IMR-90 (cell line): ENCODE measurements around the gene CCL2. TPM values are rescaled to one million over a fixed set of nuclear protein-coding genes. Genes with fewer than 3 reads are reported as not detected.

Experiments
- ATAC-seq: fragments of 200-7000 bp; cut with Tn5 transposase; 2 replicates; pipeline ENCODE4 v1.9.1; 2020; ENCODE audit warnings: low read depth, mild to moderate bottlenecking, moderate library complexity
- BruUV-seq: library from RNA; stranded (reverse); fragments of 400-500 nt; replicated peaks from 2 replicates; lab custom pipeline; 2021; lab: Mats Ljungman, UMichigan
- CTCF ChIA-PET: fragments of 300-600 bp; formaldehyde crosslinking; extraction: SDS; loops from one replicate; lab custom pipeline; 2021; ENCODE audit warnings: antibody characterized with exemption; lab: Yijun Ruan, JAX
- POLR2A ChIA-PET: fragments of 300-600 bp; sonication (Branson Sonifier 250); formaldehyde crosslinking; loops from one replicate; lab custom pipeline; 2022; ENCODE audit warnings: antibody characterized with exemption; ENCODE audit not compliant: unreplicated experiment; lab: Charles Lee
- DNase-seq: peaks from one replicate; pipeline ENCODE4 v3.0.0; 2013
- H2AFZ ChIP-seq: replicated peaks from 2 replicates; pipeline ENCODE3; 2013; ENCODE audit warnings: low read length, mild to moderate bottlenecking; ENCODE audit not compliant: poor library complexity
- H2AK5ac ChIP-seq: 2 replicates; pipeline ENCODE4 v1.6.1; 2013; ENCODE audit warnings: low read depth, low read length, inconsistent platforms
- H2AK9ac ChIP-seq: replicated peaks from 2 replicates; pipeline ENCODE3; 2013; ENCODE audit warnings: mild to moderate bottlenecking, low read depth, low read length, moderate library complexity; ENCODE audit not compliant: poor library complexity
- H2BK120ac ChIP-seq: 2 replicates; pipeline ENCODE4 v1.6.1; 2013; ENCODE audit warnings: low read depth, low read length, inconsistent platforms
- H2BK15ac ChIP-seq: 3 replicates; pipeline ENCODE4 v1.6.1; 2013; ENCODE audit warnings: low read depth, low read length, inconsistent platforms
- H2BK20ac ChIP-seq: 2 replicates; pipeline ENCODE4 v1.6.1; 2013; ENCODE audit warnings: low read depth, mild to moderate bottlenecking, inconsistent platforms, low read length, moderate library complexity
- H2BK5ac ChIP-seq: 2 replicates; pipeline ENCODE4 v1.6.1; 2013; ENCODE audit warnings: mild to moderate bottlenecking, low read depth, low read length, inconsistent platforms; ENCODE audit not compliant: poor library complexity, severe bottlenecking
- H3K14ac ChIP-seq: replicated peaks from 2 replicates; pipeline ENCODE4 v1.6.1; 2013; ENCODE audit warnings: low read depth, low read length, inconsistent platforms
- H3K18ac ChIP-seq: 2 replicates; pipeline ENCODE4 v1.6.1; 2013; ENCODE audit warnings: low read depth, low read length, control low read depth
- H3K23ac ChIP-seq: 2 replicates; pipeline ENCODE4 v1.6.1; 2013; ENCODE audit warnings: low read depth, low read length, inconsistent platforms
- H3K27ac ChIP-seq: 2 replicates; pipeline ENCODE4 v1.5.1; 2013; ENCODE audit warnings: mild to moderate bottlenecking, control low read depth, low read length; ENCODE audit not compliant: insufficient read depth
- H3K27me3 ChIP-seq: 2 replicates; pipeline ENCODE4 v1.6.1; 2013; ENCODE audit warnings: low read length; ENCODE audit not compliant: control insufficient read depth, insufficient read depth
- H3K36me3 ChIP-seq: 2 replicates; pipeline ENCODE4 v1.6.1; 2013; ENCODE audit warnings: low read length, mixed read lengths; ENCODE audit not compliant: control insufficient read depth, insufficient read depth
- H3K4ac ChIP-seq: 2 replicates; pipeline ENCODE4 v1.6.1; 2013; ENCODE audit warnings: low read depth, low read length, inconsistent platforms
- H3K4me1 ChIP-seq: 2 replicates; pipeline ENCODE4 v1.6.1; 2013; ENCODE audit warnings: low read length, mixed read lengths; ENCODE audit not compliant: control insufficient read depth, insufficient read depth
- H3K4me2 ChIP-seq: 2 replicates; pipeline ENCODE4 v1.6.1; 2013; ENCODE audit warnings: low read depth, mild to moderate bottlenecking, control low read depth, low read length, moderate library complexity
- H3K4me3 ChIP-seq: 2 replicates; pipeline ENCODE4 v1.5.1; 2013; ENCODE audit warnings: low read depth, mild to moderate bottlenecking, control low read depth, low read length, moderate library complexity; ENCODE audit not compliant: insufficient read depth
- H3K56ac ChIP-seq: 2 replicates; pipeline ENCODE4 v1.6.1; 2013; ENCODE audit warnings: low read length, inconsistent platforms; ENCODE audit not compliant: insufficient read depth; ENCODE audit errors: extremely low read depth
- H3K79me1 ChIP-seq, 2 experiments: 2 replicates each; pipeline ENCODE4 v1.6.1; 2013; ENCODE audit warnings: low read length in 2 of 2, inconsistent platforms in 1 of 2, low read depth in 1 of 2
- H3K9ac ChIP-seq: 2 replicates; pipeline ENCODE4 v1.6.1; 2013; ENCODE audit warnings: low read depth, low read length, control low read depth
- H3K9me1 ChIP-seq: 2 replicates; pipeline ENCODE4 v1.6.1; 2013; ENCODE audit warnings: low read length, inconsistent platforms; ENCODE audit not compliant: insufficient read depth
- H3K9me3 ChIP-seq: 2 replicates; pipeline ENCODE4 v1.6.1; 2013; ENCODE audit warnings: low read length; ENCODE audit not compliant: control insufficient read depth, insufficient read depth
- H4K20me1 ChIP-seq: 2 replicates; pipeline ENCODE4 v1.6.1; 2013; ENCODE audit warnings: low read length, inconsistent platforms; ENCODE audit not compliant: insufficient read depth
- H4K5ac ChIP-seq: 2 replicates; pipeline ENCODE4 v1.6.1; 2013; ENCODE audit warnings: mild to moderate bottlenecking, low read depth, low read length, control low read depth
- H4K8ac ChIP-seq, 2 experiments: 2 replicates each; pipeline ENCODE4 v1.6.1; 2013; ENCODE audit warnings: low read depth in 2 of 2, low read length in 2 of 2, control low read depth in 1 of 2, inconsistent platforms in 1 of 2
- H4K91ac ChIP-seq: 2 replicates; pipeline ENCODE4 v1.6.1; 2013; ENCODE audit warnings: low read depth, low read length, inconsistent platforms; ENCODE audit not compliant: insufficient read depth
- BHLHE40 ChIP-seq: fragments of 150-350 bp; IDR thresholded peaks from 2 replicates; pipeline ENCODE4 v1.6.1; 2016; ENCODE audit warnings: mild to moderate bottlenecking, low read depth, low read length
- CEBPB ChIP-seq: IDR thresholded peaks from 2 replicates; pipeline ENCODE4 v1.6.1; 2012; ENCODE audit warnings: low read depth, low read length, improper control_type of control experiment
- CHD1 ChIP-seq: IDR thresholded peaks from 2 replicates; pipeline ENCODE4 v1.6.1; 2012; ENCODE audit warnings: low read depth, low read length, improper control_type of control experiment
- FOS ChIP-seq: fragments of 150-350 bp; IDR thresholded peaks from 2 replicates; pipeline ENCODE4 v1.6.1; 2016; ENCODE audit warnings: low read depth, low read length
- MAFK ChIP-seq: IDR thresholded peaks from 2 replicates; pipeline ENCODE4 v1.6.1; 2012; ENCODE audit warnings: low read depth, low read length, improper control_type of control experiment
- MAZ ChIP-seq: IDR thresholded peaks from 2 replicates; pipeline ENCODE4 v1.6.1; 2012; ENCODE audit warnings: low read depth, mild to moderate bottlenecking, low read length, improper control_type of control experiment, moderate library complexity, borderline replicate concordance
- NFE2L2 ChIP-seq: fragments of 150-350 bp; IDR thresholded peaks from 2 replicates; pipeline ENCODE4 v1.6.1; 2016; ENCODE audit warnings: low read depth, mild to moderate bottlenecking, low read length
- POLR2A ChIP-seq: IDR thresholded peaks from 2 replicates; pipeline ENCODE4 v1.6.1; 2012; ENCODE audit warnings: mild to moderate bottlenecking, low read depth, low read length
- RAD21 ChIP-seq: IDR thresholded peaks from 2 replicates; pipeline ENCODE4 v1.6.1; 2012; ENCODE audit warnings: low read length, improper control_type of control experiment
- RFX5 ChIP-seq: IDR thresholded peaks from 2 replicates; pipeline ENCODE4 v1.8.0; 2012; ENCODE audit warnings: low read depth, mild to moderate bottlenecking, low read length, moderate library complexity
- SMC3 ChIP-seq: fragments of 150-350 bp; IDR thresholded peaks from 2 replicates; pipeline ENCODE4 v1.6.1; 2016; ENCODE audit warnings: low read depth, mild to moderate bottlenecking, antibody characterized with exemption, low read length, moderate library complexity
- WGBS, 2 experiments: methylation state at CpG; one replicate each; pipeline versions ENCODE4 v1.1.5 to v1.1.7; 2013; ENCODE audit warnings: missing lambda C conversion rate in 2 of 2; ENCODE audit not compliant: insufficient read length in 1 of 2; ENCODE audit errors: extremely low coverage in 2 of 2; 5-methylcytosine and 5-hydroxymethylcytosine counted together
- dilution Hi-C: fragments of 300-500 bp; cut with HindIII; formaldehyde crosslinking; loops from one replicate; pipeline ENCODE4 v1.14.3; 2018; ENCODE audit warnings: low sequenced_read_pairs; ENCODE audit not compliant: unreplicated experiment
- in situ Hi-C: fragments of 300-500 bp; cut with MboI; formaldehyde crosslinking; loops from 3 replicates; pipeline ENCODE4 v1.14.3; 2019; ENCODE audit warnings: low sequenced_read_pairs, inconsistent platforms, mixed read lengths
- intact Hi-C: fragments of 100-400 bp; cut with micrococcal nuclease; formaldehyde crosslinking; loops from 2 replicates; pipeline ENCODE4 v1.10.0; 2022
- polyA plus RNA-seq, 3 experiments: library from polyadenylated mRNA; depleted of rRNA; stranded (reverse); fragments of >200 nt; gene quantifications; 2 replicates each; pipeline ENCODE4 v1.2.3, GENCODE V29; 2012; ENCODE audit warnings: low replicate concordance in 1 of 3
- total RNA-seq: library from RNA; depleted of rRNA; stranded (reverse); fragments of >200 nt; gene quantifications from 2 replicates; pipeline ENCODE4 v1.2.3, GENCODE V29; 2012
- TF ChIP-seq, protein P1 (sequence below): fragments of 150-350 bp; IDR thresholded peaks from 2 replicates; pipeline ENCODE4 v1.6.1; 2016; ENCODE audit warnings: low read depth, mild to moderate bottlenecking, low read length, moderate library complexity, borderline replicate concordance
- TF ChIP-seq, protein P2 (sequence below): conservative IDR thresholded peaks from 2 replicates; pipeline ENCODE4 v1.5.1; 2012; ENCODE audit warnings: mild to moderate bottlenecking, low read depth, low read length, improper control_type of control experiment

The CCL2 gene
- total and polyA plus RNA-seq, 2 of the 4 experiments (the other 2 are of a cell fraction) = 103 to 206 TPM

DNA sequence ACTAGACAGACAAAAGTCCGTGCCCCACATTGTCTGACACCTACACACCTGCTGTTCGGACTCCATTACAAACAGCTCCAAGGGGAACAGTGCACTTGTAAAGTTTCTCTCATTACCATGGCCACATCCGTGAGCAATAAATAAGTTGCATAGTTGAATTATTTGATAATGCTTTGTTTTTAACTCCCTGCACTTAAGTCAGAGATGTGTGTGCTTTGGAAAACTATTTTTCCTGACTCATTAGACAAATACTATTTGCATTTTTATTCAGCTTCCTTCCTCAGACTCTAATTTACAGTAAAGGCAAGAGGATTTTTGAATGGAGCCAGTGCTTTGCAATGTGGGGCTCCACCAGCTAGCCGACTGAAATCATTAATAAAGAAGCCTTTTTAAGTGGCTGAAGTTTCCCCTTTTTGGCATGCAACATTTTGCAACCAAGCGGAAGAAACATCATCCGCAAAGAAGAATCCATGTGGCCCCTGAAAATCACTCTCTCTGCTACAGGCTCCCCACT, 6.5 kb upstream of the CCL2 start (continued):
- TF ChIP-seq CHD1 = no peak

- peak overlapping the region; percentile 95 for H4K91ac ChIP-seq
- H3K56ac ChIP-seq = 0 out of 2 replicates have a peak overlapping the region, but pooled peaks have one; percentile 42
- no peak overlapping the region for H3K9ac ChIP-seq
- ChIA-PET CTCF (interaction anchor here (0.8 to 1.4 kb wide), 2 partner anchors 57 to 78 kb away, joined by 3 read pairs; no protein-coding TSS in a partner anchor), POLR2A (no interaction called here)
- peak overlapping the region; percentile 94 for H2BK120ac ChIP-seq
- dilution Hi-C loops = no loop called here
- H3K18ac ChIP-seq = peak overlapping the region; percentile 86
- peak overlapping the region; percentile 83 to 96 for H4K8ac ChIP-seq
- H3K4ac ChIP-seq = peak overlapping the region; percentile 77
- H3K23ac ChIP-seq = peak overlapping the region; percentile 49; the same call in 1 of the 2 replicates
- DNase-seq (no peak), ATAC-seq (no peak)
- no peak overlapping the region for H3K4me2 ChIP-seq
- peaks cover 27% of the 10 kb centered on the region for H3K9me1 ChIP-seq
- peak overlapping the region; percentile 58 for H4K5ac ChIP-seq
- H3K27me3 ChIP-seq = no peaks in the 10 kb centered on the region
- peak overlapping the region; percentile 73 for H2BK20ac ChIP-seq
- peak overlapping the region; percentile 75 for H2AK5ac ChIP-seq
- peak overlapping the region; percentile 83 for H3K27ac ChIP-seq
- peak overlapping the region; percentile 46 for H2AFZ ChIP-seq
- no peaks in the 10 kb centered on the region for H3K9me3 ChIP-seq
- TF ChIP-seq NFE2L2 (no peak), RAD21 (no peak), FOS (no peak), POLR2A (no peak), MAZ (no peak), MAFK (no peak), RFX5 (no peak), CEBPB (no peak), SMC3 (no peak), BHLHE40 (no peak), CHD1 (no peak)
- TF ChIP-seq, protein P1, sequence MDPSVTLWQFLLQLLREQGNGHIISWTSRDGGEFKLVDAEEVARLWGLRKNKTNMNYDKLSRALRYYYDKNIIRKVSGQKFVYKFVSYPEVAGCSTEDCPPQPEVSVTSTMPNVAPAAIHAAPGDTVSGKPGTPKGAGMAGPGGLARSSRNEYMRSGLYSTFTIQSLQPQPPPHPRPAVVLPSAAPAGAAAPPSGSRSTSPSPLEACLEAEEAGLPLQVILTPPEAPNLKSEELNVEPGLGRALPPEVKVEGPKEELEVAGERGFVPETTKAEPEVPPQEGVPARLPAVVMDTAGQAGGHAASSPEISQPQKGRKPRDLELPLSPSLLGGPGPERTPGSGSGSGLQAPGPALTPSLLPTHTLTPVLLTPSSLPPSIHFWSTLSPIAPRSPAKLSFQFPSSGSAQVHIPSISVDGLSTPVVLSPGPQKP = no peak
- TF ChIP-seq, protein P2, sequence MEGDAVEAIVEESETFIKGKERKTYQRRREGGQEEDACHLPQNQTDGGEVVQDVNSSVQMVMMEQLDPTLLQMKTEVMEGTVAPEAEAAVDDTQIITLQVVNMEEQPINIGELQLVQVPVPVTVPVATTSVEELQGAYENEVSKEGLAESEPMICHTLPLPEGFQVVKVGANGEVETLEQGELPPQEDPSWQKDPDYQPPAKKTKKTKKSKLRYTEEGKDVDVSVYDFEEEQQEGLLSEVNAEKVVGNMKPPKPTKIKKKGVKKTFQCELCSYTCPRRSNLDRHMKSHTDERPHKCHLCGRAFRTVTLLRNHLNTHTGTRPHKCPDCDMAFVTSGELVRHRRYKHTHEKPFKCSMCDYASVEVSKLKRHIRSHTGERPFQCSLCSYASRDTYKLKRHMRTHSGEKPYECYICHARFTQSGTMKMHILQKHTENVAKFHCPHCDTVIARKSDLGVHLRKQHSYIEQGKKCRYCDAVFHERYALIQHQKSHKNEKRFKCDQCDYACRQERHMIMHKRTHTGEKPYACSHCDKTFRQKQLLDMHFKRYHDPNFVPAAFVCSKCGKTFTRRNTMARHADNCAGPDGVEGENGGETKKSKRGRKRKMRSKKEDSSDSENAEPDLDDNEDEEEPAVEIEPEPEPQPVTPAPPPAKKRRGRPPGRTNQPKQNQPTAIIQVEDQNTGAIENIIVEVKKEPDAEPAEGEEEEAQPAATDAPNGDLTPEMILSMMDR = no peak
- intact Hi-C loops = no loop called here
- no peaks in the 10 kb centered on the region for H3K79me1 ChIP-seq
- H2BK15ac ChIP-seq = peak overlapping the region; percentile 91; the same call in 2 of the 3 replicates
- H3K4me1 ChIP-seq = peaks cover 46% of the 10 kb centered on the region
- no peak overlapping the region for H2AK9ac ChIP-seq
- H2BK5ac ChIP-seq = peak overlapping the region; percentile 77
- BruUV-seq = no TSS peak
- H3K4me3 ChIP-seq = no peak overlapping the region
- H3K14ac ChIP-seq = peak overlapping the region; percentile 73; the same call in 1 of the 2 replicates
- H3K36me3 ChIP-seq = no peaks in the 10 kb centered on the region
- in situ Hi-C loops = loop anchor here (5.0 kb wide), 1 partner anchor 58 kb away; no protein-coding TSS in a partner anchor
- no peaks in the 10 kb centered on the region for H4K20me1 ChIP-seq
- no CpG with 5 or more reads among the region's 1 CpG for WGBS, 2 experiments
Measured at GRCh38 chr17:34249061-34249460, 6.0 kb upstream of the CCL2 start.
